Fibroblast of upper back skin (primary cell): ENCODE data around the gene KIF18B.
"Not testable (repeated sequence)": the region's sequence is repeated elsewhere in the genome, so short reads cannot be mapped to it uniquely, and the experiment has no call there.

Experiments used
- DNase-seq: peaks from one replicate; pipeline ENCODE4 v3.0.0-alpha.2; 2013

The KIF18B gene

DNA sequence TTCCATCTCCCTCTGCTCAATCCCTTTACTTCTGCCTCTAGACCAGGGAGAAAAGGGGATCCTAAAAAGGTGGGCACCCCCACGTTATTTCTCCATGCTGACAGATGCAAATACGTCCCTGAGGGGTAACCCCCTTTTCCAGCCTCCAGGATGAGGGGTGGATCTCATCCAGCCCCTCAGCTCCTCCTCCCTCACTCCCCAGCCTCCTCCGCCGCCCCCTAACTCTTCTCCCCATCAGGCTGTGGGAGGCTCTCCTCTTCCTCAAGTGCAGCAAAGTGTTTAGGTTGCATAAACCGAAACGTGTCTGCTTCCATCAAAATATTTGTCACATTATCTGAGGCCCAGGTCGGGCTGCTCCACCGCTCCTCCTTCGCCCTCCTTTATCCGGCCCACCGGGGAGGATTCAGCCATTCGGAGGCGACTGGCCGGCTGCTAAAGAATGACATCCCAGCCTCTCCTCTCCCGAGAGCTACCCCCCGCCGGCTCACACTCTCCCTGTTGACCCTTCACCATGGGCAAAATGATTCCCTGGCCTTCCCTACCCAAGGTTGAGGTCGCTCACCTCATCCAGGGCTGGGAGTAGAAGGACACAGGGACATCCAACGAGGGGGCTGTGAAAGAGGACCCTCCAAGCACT, 21.7 kb upstream of the KIF18B start:
- no peak for DNase-seq

DNA sequence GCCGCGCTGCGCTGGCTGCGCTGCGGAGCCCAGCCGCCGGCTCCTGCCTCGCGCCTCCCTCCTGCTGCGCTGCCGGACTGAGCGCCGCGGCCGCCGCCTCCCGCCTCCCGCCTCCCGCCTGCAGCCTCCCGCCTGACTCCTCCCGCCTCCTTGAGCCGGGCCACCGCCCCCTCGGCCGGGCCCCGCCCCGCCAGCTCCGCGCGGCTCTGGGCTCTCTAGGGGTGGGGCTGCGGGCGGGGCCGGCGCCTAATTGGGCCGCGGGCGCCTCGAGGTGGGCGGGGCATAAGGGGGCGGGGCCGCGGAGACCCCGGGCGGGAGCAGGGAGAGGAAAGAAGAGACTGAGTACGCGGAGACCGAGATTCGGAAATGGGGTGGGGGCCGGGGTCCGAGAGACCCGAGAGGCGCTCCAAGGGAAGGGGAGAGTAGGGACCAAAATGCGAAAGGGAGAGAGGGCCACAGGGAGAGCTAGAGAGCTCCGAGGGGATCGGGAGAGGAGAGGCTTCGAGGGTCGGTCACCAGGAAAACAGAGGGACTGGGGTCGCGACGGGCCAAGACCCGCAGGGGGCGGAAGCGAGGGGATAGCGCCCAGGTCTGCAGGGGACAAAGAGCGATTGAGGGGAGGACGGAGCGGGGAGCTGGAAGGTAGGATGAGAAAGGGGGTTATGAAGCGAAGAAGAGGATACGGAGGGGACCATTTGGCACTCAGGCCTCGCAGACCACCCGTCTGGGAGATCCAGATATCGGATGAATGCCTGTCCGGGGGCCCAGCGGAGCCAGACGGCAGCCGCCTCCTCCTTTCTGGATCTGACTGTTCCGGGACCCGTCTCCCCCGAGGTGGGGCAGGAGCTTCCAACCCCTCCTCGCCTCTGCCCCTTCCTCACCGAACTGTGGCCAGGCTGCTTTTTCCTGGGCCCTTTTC, 20.9 kb upstream of the KIF18B start, which contains the start of gene C1QL1:
C1QL1 (minus strand) TSS at position 79 of the 919 bp plus-strand sequence. CDS start 255 bp downstream, outside the sequence.
- peak; percentile 90 for DNase-seq

GRCh38 chr17:44967907-44968224, 20.3 kb upstream of the KIF18B start:
- no peak for DNase-seq

DNA sequence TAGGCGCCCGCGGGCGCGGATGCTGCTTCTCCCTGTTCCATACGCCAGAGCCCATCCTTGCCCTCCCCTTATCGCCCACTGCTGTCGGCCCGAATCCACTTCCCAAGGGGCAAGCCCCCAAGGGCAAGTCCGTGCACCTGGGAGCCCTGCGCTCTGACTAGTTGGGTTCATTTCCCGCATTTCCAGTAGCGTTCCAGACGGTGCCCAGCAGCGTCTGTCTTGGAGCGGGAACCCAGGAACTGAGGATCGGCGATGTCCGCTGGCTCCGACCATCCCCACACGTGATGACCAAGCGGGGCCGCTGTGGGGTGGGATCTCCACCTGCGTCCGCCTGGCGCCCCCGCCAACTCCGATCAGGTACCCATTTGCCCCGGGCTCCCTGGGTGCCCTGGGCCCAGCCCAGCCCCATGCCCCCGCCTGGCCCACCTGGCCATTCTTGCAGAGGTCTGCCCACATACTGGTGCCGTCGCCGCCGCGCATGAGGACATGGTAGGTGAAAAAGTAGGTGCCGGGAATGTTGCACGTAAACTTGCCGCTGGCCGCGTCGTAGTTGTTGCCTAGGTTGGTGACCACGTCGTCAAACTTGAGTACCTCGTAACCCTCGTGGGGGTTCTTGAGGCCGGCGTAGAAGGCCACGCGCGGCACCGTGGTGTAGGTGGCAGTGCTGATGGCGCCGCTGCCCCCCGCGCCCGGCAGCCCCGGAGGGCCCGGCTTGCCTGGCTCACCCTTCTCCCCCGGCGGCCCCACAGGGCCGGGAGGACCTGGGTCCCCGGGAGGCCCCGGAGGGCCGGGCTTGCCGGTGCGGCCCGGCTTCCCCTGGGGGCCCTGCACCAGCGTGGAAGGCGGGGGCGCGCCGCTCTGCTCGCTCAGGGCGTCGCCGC, 19.7 kb upstream of the KIF18B start:
- DNase-seq, result no peak

DNA sequence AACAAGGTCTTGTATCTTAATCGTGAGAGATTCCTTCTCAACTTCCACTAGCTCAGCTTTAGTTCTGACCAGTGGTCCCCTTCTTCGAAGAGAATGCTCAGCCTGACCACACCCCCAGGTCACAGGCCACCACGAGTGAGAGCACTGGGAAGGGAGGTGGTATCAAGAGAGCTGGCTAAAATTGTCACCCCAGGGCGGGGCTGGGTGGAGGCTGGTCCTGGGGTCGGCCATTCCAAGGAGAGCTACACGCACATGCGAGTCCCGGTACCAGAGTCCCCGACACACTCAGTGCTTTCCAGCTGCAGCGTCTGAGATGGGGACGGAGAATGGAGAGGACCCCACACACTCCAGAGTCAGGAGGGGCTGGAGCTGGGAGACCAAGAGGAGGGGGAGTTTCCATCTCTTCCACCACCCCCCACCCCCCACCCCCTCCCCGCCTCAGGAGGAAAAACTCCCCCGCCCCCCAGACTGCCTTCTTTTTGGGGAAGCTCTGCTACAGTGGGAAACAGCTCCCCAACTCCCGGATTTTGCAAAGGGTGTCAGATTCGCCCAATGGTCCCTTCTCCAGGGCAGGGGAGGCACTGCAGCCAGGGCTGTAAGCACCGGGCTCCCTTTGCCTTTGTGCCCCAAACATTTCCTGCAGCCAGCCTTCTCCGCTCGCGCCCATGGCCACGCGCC, 18.9 kb upstream of the KIF18B start:
- DNase-seq, result no peak

- DNase-seq, result no peak
Observed at GRCh38 chr17:44965481-44966234, 18.1 kb upstream of the KIF18B start.

DNA sequence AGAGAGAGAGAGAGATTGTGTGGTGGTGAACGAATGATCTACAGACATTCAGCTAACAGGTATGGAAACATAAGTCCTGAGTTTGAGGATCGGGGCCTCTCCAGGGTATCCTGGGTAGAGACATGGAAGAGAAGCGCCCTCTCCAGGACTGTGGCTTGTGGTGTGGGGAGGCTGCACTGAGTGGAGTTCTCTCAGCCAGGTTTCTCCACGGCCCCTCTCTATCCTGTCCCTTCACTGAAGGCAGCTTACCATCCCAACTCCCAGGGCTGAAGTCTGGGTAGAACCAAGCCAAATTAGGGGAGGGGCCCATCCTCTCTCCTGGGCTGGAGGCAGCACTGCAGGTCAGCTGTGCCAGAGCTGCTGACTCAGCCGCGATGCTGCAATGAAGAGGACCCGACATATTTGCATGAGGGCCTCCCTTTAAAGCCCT, 14.4 kb upstream of the KIF18B start:
- DNase-seq, result no peak

- DNase-seq, result no peak
Observed at GRCh38 chr17:44960691-44961090, 13.1 kb upstream of the KIF18B start.

DNA sequence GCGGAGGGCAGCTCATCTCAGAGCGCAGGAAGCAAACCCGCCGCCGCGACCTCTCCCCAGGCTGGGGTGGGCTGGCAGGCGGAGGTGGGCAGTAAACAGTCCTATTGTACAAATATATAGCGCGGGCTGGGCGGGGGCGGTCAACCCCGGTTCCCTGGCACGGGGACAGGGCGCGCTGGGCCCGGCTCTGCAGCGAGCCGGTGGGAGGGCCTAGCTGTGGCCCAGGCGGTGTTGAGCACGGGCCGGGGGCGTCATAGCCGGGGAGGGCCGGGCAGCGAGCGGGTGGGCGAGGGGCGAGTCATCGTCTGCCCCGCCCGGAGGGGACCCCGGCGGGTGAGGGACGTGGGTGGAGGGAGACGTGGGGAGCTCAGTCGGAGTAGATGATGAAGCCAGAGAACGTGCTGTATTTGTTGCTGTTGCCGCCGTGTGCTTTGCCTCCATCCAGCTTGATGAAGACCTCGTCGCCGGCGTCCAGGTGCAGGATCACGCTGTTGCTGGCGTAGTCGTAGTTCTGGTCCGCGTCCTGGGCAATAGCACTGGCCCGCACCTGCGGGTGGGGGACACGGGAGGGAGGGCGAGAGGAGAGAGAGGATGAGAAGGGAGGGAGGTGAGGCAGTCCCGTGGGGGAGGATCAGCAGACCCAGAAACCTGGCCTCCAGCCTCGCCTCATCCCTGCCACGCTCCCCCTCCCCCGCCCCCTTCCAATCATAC, 12.4 kb upstream of the KIF18B start:
- DNase-seq, result no peak

DNA sequence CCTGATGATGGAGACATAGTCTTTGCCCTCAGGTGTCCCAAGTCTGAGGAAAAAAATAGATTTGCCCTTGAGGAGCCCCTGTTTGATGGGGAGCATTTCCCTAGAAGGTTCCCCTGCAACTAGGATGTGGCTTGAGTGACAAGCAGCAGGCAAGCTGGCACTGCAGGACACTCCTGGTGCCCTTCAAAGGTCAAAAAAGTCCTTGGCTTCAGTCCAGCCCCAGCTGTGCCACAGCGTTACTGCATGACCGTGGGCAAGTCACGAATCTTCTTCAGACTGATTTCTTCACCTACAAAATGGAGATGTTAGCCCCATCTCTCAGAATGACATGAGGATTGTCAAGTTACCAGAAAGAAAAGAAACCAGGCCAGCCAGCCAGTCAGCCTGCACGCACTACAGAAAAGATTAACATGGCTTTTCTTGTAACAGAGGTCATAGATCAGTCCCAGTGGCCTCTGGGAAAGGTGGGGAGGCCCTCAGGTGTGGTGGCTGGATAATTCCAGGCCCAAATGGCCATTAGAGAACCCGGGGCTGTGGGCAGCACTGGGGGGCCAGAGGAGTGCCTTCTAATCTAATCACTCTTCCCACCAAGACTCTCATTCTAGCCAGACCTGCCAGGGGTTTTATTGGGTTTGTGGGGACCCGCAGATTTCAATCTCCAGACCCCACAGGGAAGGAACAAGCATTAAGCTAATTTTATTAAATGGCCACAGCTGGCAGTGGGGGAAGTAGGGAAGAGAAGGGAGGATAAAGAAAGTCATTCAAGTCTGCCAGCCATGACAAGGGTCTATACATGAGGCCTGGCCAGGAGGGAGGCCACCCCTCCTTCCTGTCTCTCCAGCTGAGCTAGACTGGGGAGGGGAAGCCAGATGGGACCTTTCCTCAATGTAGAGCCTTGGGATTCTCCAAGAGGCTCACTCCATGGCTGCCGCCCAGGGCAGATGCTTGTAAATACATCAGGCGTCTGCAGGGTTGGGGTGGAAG, 9.7 kb upstream of the KIF18B start:
- DNase-seq, result no peak

DNA sequence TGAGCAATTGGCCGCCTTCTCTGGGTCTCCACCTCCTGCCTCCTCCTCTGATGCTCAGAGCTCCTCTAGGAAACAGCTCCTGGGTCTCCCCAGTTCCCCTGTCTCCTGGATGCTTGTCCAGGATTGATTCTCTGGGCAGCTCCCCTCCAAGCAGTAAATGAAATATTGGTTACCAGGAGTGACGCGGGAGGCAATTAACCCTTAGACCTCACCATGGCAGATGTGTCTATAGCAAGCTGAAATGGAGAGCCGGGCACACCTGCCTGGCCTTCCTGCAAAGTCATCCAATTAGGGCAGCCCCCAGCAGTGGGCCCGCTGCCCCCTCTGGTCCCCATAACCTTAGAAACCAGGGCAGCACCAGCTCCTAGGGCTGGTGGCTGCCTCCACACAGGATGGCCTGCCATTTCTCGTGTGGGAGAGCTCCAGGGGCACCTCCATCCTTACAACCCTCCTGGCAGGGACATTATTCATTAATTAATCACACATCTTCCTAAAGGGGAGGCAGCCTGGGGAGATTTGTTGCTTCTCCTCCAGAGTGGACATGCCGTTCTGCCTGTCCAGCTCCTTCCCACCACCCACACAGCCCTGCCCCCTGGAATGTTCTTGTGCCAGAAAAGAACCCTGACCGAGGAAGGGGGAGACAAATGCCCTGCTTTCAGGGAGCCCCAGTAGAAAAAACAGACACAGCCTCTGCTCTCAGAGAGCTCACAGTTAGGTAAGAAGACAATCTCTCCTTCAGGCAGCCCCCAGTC, 8.3 kb upstream of the KIF18B start:
- no peak for DNase-seq

GRCh38 chr17:44952946-44953475, 5.4 kb upstream of the KIF18B start:
- DNase-seq, result no peak

GRCh38 chr17:44948315-44948795, 782 bp upstream of the KIF18B start:
- DNase-seq, result no peak

DNA sequence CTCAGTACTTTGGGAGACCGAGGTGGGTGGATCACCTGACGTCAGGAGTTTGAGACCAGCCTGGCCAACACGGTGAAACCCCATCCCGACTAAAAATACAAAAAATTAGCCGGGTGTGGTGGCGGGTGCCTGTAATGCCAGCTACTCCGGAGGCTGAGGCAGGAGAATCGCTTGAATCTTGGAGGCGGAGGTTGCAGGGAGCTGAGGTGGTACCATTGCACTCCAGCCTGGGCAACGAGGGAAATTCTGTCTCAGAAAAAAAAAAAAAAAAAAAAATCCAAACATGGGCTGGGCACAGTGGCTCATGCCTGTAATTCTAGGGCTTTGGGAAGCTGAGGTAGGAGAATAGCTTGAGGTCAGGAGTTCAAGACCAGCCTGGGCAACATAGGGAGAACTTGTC, 1.9 kb downstream of the KIF18B start:
- DNase-seq, result not testable (repeated sequence)

DNA sequence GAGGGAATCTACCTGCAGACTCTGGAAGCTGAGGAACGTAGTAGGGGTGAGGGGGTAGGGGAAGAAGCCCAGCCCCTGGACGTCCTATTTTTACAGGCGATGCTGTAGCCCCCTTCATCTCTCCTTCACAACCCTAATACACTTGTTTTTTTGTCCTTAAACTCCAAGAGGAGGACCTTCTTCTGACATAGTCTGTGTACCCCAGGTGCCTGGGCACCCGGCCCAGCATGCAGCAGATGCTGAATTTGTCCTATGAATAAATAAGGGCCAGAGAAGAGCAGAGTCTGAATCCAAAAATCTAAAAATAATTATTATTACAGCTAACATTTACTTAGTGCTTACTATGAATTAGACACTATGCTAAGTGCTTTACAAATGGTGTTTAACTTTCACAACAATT, 5.1 kb downstream of the KIF18B start:
- DNase-seq, result no peak

GRCh38 chr17:44941712-44942331, 5.8 kb downstream of the KIF18B start:
- DNase-seq, result no peak

GRCh38 chr17:44940768-44941167, 6.8 kb downstream of the KIF18B start:
- DNase-seq, result no peak

- peak; percentile 82 for DNase-seq
Observed at GRCh38 chr17:44940317-44940716, 7.3 kb downstream of the KIF18B start.
